Measurements from ENCODE around the gene JARID2. TPM values are rescaled to one million over a fixed set of nuclear protein-coding genes. Genes with fewer than 3 reads are reported as not detected.

The JARID2 gene
- total and polyA plus RNA-seq, 2 of the 13 experiments (the other 11 are each of a cell fraction or from before 2014, with no cell fraction given): 7.5 to 10.3 TPM

GRCh38 chr6:15312500-15312899 is 66.6 kb downstream of the JARID2 start:
- no TSS peak for BruUV-seq (replicated peaks)
- H3K27me3 ChIP-seq (ENCODE audit: control insufficient read depth in 1 of 2, insufficient read depth in 2 of 2, low read length in 2 of 2): no peaks in the 10 kb centered on the region
- FAIRE-seq (no peak), ATAC-seq (no peak), DNase-seq (ENCODE audit: low spot score) (no peak)
- over 99% methylated on average over 3 of the region's 3 CpGs for WGBS (ENCODE audit: low lambda C conversion rate)
- no peaks in the 10 kb centered on the region for H4K20me1 ChIP-seq (ENCODE audit: insufficient read depth, low read length)
- H3K79me2 ChIP-seq (ENCODE audit: insufficient read depth, low read length): peaks cover 70% of the 10 kb centered on the region
- intact Hi-C loops (cut with micrococcal nuclease; ENCODE audit: unreplicated experiment) (no loop called here), in situ Hi-C loops (cut with HindIII; ENCODE audit: extremely low pct_ligation_motif_present, low pct_unique_long_range_greater_than_20kb) (no loop called here)
- no peak overlapping the region for H3K4me2 ChIP-seq (ENCODE audit: low read depth, low read length)
- H2AFZ ChIP-seq (ENCODE audit: low read length): no peak overlapping the region
- no peak overlapping the region for H3K9ac ChIP-seq (ENCODE audit: insufficient read depth, low read depth, low read length)
- H3K36me3 ChIP-seq (replicated peaks in 1 of 2; ENCODE audit: control insufficient read depth in 1 of 2, insufficient read depth in 2 of 2, low read length in 2 of 2): no peaks in the 10 kb centered on the region
- no peak overlapping the region for H3K4me3 ChIP-seq (replicated peaks in 1 of 3; ENCODE audit: insufficient read depth in 1 of 3, low read depth in 2 of 3, low read length in 3 of 3)
- ChIA-PET CTCF (ENCODE audit: low intra/inter-chr PET ratio, low total read pairs) (no interaction called here), POLR2A (no interaction called here)
- H3K9me3 ChIP-seq (ENCODE audit: low read length): no peaks in the 10 kb centered on the region
- H3K27ac ChIP-seq (ENCODE audit: extremely low read length, insufficient read depth, low read length): no peak overlapping the region
- H3K4me1 ChIP-seq (ENCODE audit: insufficient read depth, low read length): peaks cover 51% of the 10 kb centered on the region
- no peak for TF ChIP-seq BCL6 (CRISPR knock-in tag; IDR thresholded peaks at IDR 0.05)
- TF ChIP-seq PLSCR1 (CRISPR knock-in tag; IDR thresholded peaks at IDR 0.05; ENCODE audit: borderline replicate concordance): no peak
- no peak for TF ChIP-seq FOXA1 (IDR thresholded peaks at IDR 0.05)
- TF ChIP-seq FOXA1 (CRISPR knock-in tag; IDR thresholded peaks at IDR 0.05): no peak
- TF ChIP-seq ZNF800 (CRISPR knock-in tag; IDR thresholded peaks at IDR 0.05): no peak
- TF ChIP-seq RCOR2 (CRISPR knock-in tag; IDR thresholded peaks at IDR 0.05): no peak
- no peak for TF ChIP-seq ZNF775 (CRISPR knock-in tag; IDR thresholded peaks at IDR 0.05; ENCODE audit: borderline replicate concordance)
- TF ChIP-seq SNAPC4 (CRISPR knock-in tag; IDR thresholded peaks at IDR 0.05): no peak
- TF ChIP-seq ZFYVE20 (CRISPR knock-in tag; IDR thresholded peaks at IDR 0.05; ENCODE audit: borderline replicate concordance, low read depth): no peak
- no peak for TF ChIP-seq TEAD2 (CRISPR knock-in tag; IDR thresholded peaks at IDR 0.05)
- no peak for TF ChIP-seq SMC3 (IDR thresholded peaks at IDR 0.05; ENCODE audit: low read length)
- TF ChIP-seq, protein P1, sequence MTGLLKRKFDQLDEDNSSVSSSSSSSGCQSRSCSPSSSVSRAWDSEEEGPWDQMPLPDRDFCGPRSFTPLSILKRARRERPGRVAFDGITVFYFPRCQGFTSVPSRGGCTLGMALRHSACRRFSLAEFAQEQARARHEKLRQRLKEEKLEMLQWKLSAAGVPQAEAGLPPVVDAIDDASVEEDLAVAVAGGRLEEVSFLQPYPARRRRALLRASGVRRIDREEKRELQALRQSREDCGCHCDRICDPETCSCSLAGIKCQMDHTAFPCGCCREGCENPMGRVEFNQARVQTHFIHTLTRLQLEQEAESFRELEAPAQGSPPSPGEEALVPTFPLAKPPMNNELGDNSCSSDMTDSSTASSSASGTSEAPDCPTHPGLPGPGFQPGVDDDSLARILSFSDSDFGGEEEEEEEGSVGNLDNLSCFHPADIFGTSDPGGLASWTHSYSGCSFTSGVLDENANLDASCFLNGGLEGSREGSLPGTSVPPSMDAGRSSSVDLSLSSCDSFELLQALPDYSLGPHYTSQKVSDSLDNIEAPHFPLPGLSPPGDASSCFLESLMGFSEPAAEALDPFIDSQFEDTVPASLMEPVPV (CRISPR knock-in tag; IDR thresholded peaks at IDR 0.05): no peak
- no peak for TF ChIP-seq ZNF776 (CRISPR knock-in tag; IDR thresholded peaks at IDR 0.05)
- TF ChIP-seq ZSCAN25 (CRISPR knock-in tag; IDR thresholded peaks at IDR 0.05): no peak

Data from HepG2 (cell line).